ENCODE results near the gene DUOX1. TPM values are rescaled to one million over a fixed set of nuclear protein-coding genes. Genes with fewer than 3 reads are reported as not detected.

Gene DUOX1
- total and polyA plus RNA-seq, 2 of the 13 experiments (the other 11 are each of a cell fraction or from before 2014, with no cell fraction given): 0.03 TPM; not detected in 1

- Histone ChIP-seq H3K27ac (ENCODE audit: extremely low read length, insufficient read depth, low read length) (no peak overlapping the region), H3K27me3 (ENCODE audit: control insufficient read depth in 1 of 2, insufficient read depth in 2 of 2, low read length in 2 of 2) (peaks cover 0 to 3% of the 10 kb centered on the region in 2 experiments; a peak in 3 of 5 replicates), H3K36me3 (replicated peaks in 1 of 2; ENCODE audit: control insufficient read depth in 1 of 2, insufficient read depth in 2 of 2, low read length in 2 of 2) (no peaks in the 10 kb centered on the region), H3K4me3 (replicated peaks in 1 of 3; ENCODE audit: insufficient read depth in 1 of 3, low read depth in 2 of 3, low read length in 3 of 3) (no peak overlapping the region), H3K4me2 (ENCODE audit: low read depth, low read length) (no peak overlapping the region), H3K79me2 (ENCODE audit: insufficient read depth, low read length) (no peaks in the 10 kb centered on the region), H2AFZ (ENCODE audit: low read length) (no peak overlapping the region), H4K20me1 (ENCODE audit: insufficient read depth, low read length) (no peaks in the 10 kb centered on the region), H3K4me1 (ENCODE audit: insufficient read depth, low read length) (peaks cover 3% of the 10 kb centered on the region), H3K9ac (ENCODE audit: insufficient read depth, low read depth, low read length) (no peak overlapping the region), H3K9me3 (ENCODE audit: low read length) (no peaks in the 10 kb centered on the region)
- POLR2A ChIA-PET: no interaction called here
- FAIRE-seq (no peak), DNase-seq (ENCODE audit: low spot score) (no peak), ATAC-seq (no peak)
- in situ Hi-C loops (cut with HindIII; ENCODE audit: extremely low pct_ligation_motif_present, low pct_unique_long_range_greater_than_20kb): loop anchor here (10.0 kb wide), 2 partner anchors 58 to 158 kb away; no protein-coding TSS in a partner anchor
- intact Hi-C loops (cut with micrococcal nuclease; ENCODE audit: unreplicated experiment): no loop called here
- TF ChIP-seq BCLAF1 (IDR thresholded peaks at IDR 0.05): no peak
- no peak for TF ChIP-seq ZNF138 (CRISPR knock-in tag; IDR thresholded peaks at IDR 0.05; ENCODE audit: low read depth)
- TF ChIP-seq ZZZ3 (CRISPR knock-in tag; IDR thresholded peaks at IDR 0.05; ENCODE audit: borderline replicate concordance): no peak
- no peak for TF ChIP-seq ZNF33B (CRISPR knock-in tag; IDR thresholded peaks at IDR 0.05)
- no peak for TF ChIP-seq ETS1 (CRISPR knock-in tag; IDR thresholded peaks at IDR 0.05)
- TF ChIP-seq ZNF652 (CRISPR knock-in tag; IDR thresholded peaks at IDR 0.05; ENCODE audit: borderline replicate concordance, low read depth): no peak
- TF ChIP-seq ZSCAN31 (CRISPR knock-in tag; IDR thresholded peaks at IDR 0.05; ENCODE audit: low read depth): no peak
- TF ChIP-seq SSRP1 (CRISPR knock-in tag; IDR thresholded peaks at IDR 0.05): no peak
- no peak for TF ChIP-seq NFE2 (CRISPR knock-in tag; IDR thresholded peaks at IDR 0.05)
- CTCF ChIA-PET (ENCODE audit: low intra/inter-chr PET ratio, low total read pairs): no interaction called here
- BruUV-seq (replicated peaks): no TSS peak
- 83% methylated on average over 7 of the region's 7 CpGs for WGBS (ENCODE audit: low lambda C conversion rate)
Observed at GRCh38 chr15:45122719-45123118, 7.1 kb upstream of the DUOX1 start.
